ENCODE data around the gene IQSEC3.
"Not testable (repeated sequence)": the region's sequence is repeated elsewhere in the genome, so short reads cannot be mapped to it uniquely, and the experiment has no call there.

Gene IQSEC3

DNA sequence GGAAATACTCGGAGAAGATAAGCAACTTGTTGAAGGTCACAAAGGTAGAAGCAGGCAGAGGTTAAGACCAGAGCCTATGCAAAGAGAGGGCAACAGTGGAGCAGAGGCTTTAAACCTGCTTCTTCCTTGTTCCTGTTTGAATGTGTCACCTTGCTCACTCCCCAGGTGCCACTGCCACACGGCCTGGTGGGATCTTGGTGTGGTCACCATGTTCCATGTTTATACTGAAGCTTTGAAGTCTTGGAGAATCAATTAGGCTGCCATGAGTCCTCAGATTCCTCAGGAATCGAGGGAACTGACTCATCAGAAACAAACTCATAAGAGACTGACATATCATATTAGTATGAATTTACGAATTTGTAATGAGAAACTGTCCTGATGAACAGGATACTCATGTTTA, 46.8 kb downstream of the IQSEC3 start:
- no peak for DNase-seq

DNA sequence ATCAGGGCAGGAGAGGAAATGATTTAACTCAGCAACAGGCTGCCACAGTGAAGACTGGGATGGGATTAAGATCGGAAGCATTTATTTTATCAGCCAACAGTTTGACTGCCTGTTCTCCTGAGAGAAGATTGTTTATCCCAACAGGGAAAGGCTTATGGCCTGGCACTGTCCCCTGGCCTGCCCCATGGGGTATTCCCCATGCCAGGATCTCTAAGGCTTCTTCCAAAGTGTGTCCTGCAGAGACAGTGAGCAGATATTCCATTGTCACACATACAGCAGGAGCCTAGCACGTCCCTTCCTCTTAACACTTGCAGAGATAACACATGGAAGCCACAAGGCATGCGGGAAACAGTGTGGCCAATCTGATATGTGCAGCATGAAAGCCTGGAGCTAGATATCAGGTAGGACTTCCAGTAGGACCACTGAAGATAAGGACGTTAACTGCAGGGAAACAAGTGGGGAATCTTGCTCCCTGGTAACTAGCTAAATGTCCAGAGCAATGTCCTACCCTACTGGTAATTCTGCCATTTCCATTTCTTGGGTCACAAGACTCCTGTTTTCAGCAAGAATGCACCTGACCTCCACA, 48.2 kb downstream of the IQSEC3 start:
- no peak for DNase-seq

- DNase-seq, result no peak
Observed at GRCh38 chr12:115518-115917, 49.0 kb downstream of the IQSEC3 start.

GRCh38 chr12:115960-116915, 49.7 kb downstream of the IQSEC3 start:
- DNase-seq, result no peak

DNA sequence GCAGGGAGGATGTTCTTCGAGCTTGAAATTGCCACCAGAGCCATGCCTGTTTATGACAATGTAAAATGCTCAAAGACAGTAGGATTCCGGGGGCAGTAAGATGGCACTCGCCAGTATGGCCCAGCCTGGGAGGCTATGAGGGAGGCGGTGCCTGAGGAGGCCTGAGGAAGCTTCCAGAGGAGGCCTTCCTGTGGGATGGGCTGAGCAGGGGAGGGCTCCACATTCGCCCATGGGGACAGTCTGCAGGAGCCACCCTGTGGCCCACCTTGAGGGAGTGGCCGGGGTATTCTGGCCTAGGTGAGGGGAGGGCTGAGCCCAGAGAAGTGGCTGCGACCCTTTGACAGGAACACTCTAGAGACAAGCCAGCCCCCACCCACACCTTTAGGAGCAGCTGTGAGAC, 50.7 kb downstream of the IQSEC3 start:
- no peak for DNase-seq

DNA sequence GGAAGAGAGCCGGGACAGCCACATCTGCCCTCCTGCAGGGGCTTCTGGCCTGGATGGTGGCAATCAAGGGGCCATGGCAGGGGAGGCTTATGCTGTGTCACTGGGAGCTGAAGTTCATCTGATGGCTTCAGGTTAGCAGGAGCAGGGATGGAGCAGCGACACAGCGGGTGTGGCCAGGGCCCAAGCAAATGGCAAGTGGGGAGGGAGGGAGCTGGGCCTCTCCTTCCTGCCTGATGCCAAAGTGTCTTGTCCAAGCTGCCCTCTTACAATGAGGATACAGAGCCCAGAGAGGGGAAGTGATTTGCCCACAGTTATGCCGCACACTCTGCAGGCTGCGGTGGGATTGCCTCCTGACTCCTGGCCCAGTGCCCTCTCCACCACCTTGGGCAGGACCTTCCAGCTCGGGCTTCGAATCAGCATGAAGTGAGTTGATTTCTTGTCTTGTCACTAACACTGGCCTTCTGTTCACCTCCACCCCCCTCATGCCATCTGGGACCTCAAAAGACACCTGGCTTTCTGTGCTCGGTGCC, 51.3 kb downstream of the IQSEC3 start:
- DNase-seq, result no peak

DNA sequence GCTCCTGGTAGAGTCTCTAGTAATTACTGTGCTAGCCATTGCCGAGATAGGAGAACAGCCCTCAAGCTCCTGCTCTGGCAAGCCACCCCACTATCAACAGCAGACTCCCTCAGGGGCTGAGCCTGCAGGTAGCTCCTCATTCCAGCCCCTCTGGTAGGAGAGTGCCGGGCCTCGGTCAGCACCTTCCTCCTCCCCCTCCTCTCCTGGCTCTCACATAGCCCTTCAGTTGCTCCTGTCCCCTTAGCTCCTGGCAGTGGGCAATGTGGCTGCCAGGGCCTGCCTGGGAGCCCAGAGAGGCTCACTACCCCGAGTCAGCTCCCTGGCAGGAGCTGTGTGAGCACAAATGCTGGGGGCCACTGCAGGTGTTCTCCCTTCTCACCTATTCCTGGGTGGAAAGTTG, 52.0 kb downstream of the IQSEC3 start:
- DNase-seq, result no peak

DNA sequence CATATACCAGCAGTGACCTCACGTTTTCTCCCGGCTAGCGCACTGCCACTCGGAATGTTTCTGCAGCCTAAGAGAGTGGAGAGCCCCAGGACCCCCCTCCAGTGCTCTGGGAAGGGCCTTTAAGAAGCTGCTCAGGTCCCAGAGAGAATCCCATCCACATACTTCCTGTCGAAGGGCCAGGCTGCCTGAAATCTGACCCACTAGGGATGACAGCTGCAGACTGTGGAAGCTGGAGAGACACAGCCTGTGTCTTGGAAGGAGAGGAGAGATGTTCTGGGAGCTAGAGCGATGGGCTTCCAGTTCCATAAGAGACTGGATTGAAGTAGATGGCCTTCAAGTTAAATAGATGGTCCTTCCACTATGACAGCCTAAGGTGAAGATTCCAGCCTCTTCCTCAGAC, 54.4 kb downstream of the IQSEC3 start:
- no peak for DNase-seq

DNA sequence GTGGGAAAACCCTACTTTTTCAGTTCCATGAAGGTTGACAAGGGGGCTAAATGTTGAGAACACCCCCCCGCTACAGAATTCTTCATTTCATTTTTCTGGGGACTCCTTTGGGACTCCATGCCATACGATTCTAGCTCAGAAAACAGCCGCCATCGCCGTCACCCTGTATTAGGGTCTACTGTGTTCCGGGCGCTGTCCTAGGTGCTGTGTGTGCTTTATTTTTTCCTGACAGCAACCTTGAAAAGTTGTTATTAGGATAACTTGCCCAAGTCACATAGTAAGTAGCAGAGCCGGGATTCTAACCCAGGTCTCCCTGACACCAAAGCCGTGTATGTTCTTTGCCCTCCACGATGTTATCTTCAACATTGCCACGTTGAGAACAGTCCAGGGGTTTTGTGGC, 55.1 kb downstream of the IQSEC3 start:
- no peak for DNase-seq

DNA sequence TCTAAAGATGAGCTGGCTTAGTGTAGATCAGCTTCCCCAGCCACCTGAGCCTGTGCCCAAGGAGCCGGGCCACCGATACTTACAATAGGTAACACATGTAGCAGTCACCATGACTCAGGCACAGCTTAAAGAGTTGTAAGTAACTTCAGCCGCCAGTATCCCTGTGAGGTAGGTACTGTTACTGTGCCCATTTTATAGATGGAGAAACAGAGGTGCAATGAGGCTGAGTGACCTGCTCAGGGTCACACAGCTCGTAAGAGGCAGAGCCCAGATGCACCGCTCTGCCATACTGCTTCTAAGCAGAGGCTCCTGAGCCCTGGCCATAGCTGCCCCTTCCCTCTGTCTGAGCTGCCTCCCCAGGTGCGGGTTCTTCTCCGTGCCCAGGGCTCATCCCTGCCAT, 58.5 kb downstream of the IQSEC3 start:
- no peak for DNase-seq

- DNase-seq, result no peak
Observed at GRCh38 chr12:125566-125965, 59.0 kb downstream of the IQSEC3 start.

DNA sequence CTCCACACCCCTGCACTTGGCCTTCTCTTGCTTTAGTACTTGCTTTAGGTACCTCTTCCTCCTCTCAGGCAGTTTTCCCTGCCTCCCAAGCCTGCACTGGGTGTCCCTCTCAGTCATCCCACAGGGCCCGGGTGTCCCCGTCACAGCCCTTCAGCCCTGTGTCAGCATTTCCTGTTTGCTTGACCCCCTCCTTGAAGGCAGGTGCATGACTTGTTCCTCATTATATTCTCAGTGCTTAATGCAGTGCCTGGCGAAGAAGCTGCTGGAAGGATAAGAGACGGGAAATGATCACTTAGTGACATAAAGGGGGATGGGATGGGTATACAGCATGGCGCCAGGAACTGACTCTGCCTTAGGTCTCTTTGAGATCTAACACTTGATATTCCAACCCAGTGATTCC, 61.5 kb downstream of the IQSEC3 start:
- DNase-seq, result no peak

DNA sequence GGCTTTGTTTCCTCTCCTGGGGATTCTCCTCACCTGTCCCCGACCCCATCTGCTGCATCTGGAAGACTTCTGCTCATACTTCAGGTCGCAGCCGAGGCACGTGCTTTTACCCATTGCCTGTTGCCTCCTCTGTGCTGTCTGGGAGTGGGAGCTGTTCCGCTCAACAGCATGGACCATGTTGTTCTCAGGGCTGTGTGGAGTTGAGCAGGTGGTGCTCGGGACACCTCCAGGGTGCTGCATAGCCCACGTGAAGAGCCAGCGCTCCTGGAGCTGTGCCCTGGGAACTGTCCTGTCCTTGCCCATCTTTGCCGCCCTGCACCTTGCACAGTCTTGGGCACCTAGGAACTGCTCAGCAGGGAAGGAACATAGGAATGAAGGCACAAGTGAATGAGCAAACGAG, 62.4 kb downstream of the IQSEC3 start:
- no peak for DNase-seq

DNA sequence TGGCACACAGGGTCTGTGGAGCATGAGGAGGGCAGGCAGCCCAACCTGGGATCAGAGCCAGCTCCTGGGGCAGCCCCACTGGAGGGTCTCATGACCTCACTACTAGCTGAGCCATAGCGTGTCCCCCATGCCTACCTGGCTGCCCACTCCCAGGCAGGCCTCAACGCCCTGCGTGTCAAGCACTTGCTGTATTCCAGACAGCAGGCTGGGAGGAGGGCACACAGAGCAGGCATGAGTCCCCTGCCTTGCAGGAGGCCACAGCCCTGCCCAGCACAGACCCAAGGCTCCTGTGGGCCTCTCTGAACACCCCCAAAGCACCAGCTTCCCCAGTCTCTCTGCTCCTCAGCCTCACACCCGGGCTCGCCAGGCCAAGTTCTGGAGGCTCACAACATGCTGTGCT, 64.0 kb downstream of the IQSEC3 start:
- no peak for DNase-seq

DNA sequence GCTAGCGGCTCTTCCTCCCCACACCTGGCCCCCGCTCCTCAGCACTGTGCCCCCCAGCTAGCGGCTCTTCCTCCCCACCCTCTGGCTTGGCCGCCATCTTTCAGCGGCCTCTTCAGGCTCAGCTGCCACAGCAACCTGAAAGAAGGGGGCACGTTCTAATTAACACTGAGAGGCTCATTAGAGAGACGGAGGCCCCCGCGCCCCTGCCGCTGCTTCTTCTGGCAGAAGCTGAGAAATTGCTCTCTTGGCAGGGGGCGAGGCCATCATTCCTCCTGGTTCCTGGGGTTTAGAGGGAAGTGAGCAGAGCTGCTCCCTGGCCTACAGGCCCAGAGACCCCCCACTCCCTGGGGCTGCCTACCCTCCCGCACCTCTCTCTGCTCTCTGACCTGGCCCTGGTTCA, 64.4 kb downstream of the IQSEC3 start:
- DNase-seq, result no peak

GRCh38 chr12:131732-132495, 65.3 kb downstream of the IQSEC3 start:
- no peak for DNase-seq

- not testable (repeated sequence) for DNase-seq
Observed at GRCh38 chr12:133616-134232, 67.2 kb downstream of the IQSEC3 start.

DNA sequence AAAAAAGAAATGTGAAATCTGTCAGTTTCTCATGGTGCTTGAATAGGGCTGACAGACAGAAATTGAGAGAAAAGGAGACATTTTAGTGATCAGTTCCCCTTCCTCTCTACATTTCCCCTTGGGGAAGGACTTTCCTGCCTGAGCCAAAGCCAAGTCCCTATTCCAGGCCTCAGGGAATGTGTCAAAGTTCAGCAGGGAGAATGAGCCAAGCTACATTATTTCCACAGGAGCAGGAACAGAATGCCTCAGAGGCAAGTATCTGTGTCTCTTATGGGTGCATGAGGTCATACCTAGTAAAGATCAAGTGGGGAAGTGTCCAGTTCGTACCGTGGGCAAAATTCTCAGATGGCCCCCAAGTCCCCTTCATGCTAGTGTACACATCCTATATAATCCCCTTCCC, 68.6 kb downstream of the IQSEC3 start:
- DNase-seq, result no peak

- no peak for DNase-seq
Observed at GRCh38 chr12:138171-138897, 71.8 kb downstream of the IQSEC3 start.

DNA sequence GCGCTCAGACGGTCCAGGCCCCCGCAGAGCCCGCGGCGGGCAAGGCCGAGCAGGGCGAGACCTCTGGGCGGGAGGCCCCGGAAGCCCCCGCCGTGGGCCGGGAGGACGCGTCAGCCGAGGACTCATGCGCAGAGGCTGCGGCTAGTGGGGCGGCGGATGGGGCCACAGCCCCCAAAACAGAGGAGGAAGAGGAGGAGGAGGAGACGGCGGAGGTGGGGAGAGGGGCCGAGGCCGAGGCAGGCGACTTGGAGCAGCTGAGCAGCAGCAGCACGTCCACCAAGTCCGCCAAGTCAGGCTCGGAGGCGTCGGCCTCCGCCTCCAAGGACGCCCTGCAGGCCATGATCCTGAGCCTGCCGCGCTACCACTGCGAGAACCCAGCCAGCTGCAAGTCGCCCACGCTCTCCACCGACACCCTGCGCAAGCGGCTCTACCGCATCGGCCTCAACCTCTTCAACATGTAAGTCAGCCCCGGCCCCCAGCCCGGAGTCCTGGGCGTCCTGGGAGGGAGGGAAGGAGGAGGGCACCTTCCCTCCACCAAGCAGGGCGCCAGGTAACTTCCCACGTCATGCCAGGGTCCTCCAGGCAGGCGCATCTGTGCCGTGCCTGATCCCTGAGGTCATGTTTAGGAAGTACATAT, 72.4 kb downstream of the IQSEC3 start:
- no peak for DNase-seq

GRCh38 chr12:139585-139984, 73.0 kb downstream of the IQSEC3 start:
- DNase-seq, result no peak

GRCh38 chr12:140162-140561, 73.6 kb downstream of the IQSEC3 start:
- DNase-seq, result no peak

All from AML-193 (cell line).